ENCODE results near the gene TAF5.

GRCh38 chr10:103373544-103373943, 5.8 kb downstream of the TAF5 start:
- TF ChIP-seq SUZ12 (IDR thresholded peaks at IDR 0.05; ENCODE audit: extremely low read depth, insufficient read depth, insufficient read length) (no peak), YY1 (IDR thresholded peaks at IDR 0.05; ENCODE audit: insufficient read depth, insufficient read length) (no peak), ZNF274 (IDR thresholded peaks at IDR 0.05; ENCODE audit: low read depth, low read length) (no peak)

Measured in NT2/D1 (cell line).